ENCODE data around the gene LGMN. TPM values are rescaled to one million over a fixed set of nuclear protein-coding genes. Genes with fewer than 3 reads are reported as not detected.

LGMN gene
- total and polyA plus RNA-seq, 2 of the 13 experiments (the other 11 are each of a cell fraction or from before 2014, with no cell fraction given) = 28.9 to 76.4 TPM

- 0 out of 2 replicates have a peak, but pooled peaks have one; percentile 56 for TF ChIP-seq ZHX2 (IDR thresholded peaks at IDR 0.05; ENCODE audit: low read depth)
- TF ChIP-seq ZHX2 (CRISPR knock-in tag; IDR thresholded peaks at IDR 0.05; ENCODE audit: borderline replicate concordance) = no peak
- no peak for TF ChIP-seq ZNF850 (CRISPR knock-in tag; conservative IDR thresholded peaks at IDR 0.05)
- no peak for TF ChIP-seq RCOR2 (CRISPR knock-in tag; IDR thresholded peaks at IDR 0.05)
- 0 out of 2 replicates have a peak, but pooled peaks have one; percentile 31 for TF ChIP-seq RARA (CRISPR knock-in tag; IDR thresholded peaks at IDR 0.05)
- peak; percentile 91 for TF ChIP-seq POLR2AphosphoS5 (IDR thresholded peaks at IDR 0.05; ENCODE audit: low read depth, low read length)
- TF ChIP-seq NRL (CRISPR knock-in tag; IDR thresholded peaks at IDR 0.05; ENCODE audit: borderline replicate concordance) = no peak; the same call in 1 of the 2 replicates
- TF ChIP-seq TOPORS (CRISPR knock-in tag; IDR thresholded peaks at IDR 0.05) = no peak
- TF ChIP-seq ZSCAN5A (CRISPR knock-in tag; IDR thresholded peaks at IDR 0.05; ENCODE audit: borderline replicate concordance) = no peak
- TF ChIP-seq CENPX (CRISPR knock-in tag; IDR thresholded peaks at IDR 0.05) = no peak
- TF ChIP-seq FOXK2 (IDR thresholded peaks at IDR 0.05) = no peak
- no peak for TF ChIP-seq JDP2 (CRISPR knock-in tag; IDR thresholded peaks at IDR 0.05; ENCODE audit: borderline replicate concordance)
- peak; percentile 72; the same call in 1 of the 2 replicates for TF ChIP-seq ZNF235 (CRISPR knock-in tag; IDR thresholded peaks at IDR 0.05; ENCODE audit: borderline replicate concordance)
- TF ChIP-seq DNMT1 (CRISPR knock-in tag; IDR thresholded peaks at IDR 0.05) = peak; percentile 87
- peak; percentile 85 for TF ChIP-seq IKZF4 (CRISPR knock-in tag; IDR thresholded peaks at IDR 0.05; ENCODE audit: borderline replicate concordance, low read depth, not compliant biosample characterization)
- peak; percentile 57; the same call in 1 of the 2 replicates for TF ChIP-seq ZFP36L1 (CRISPR knock-in tag; IDR thresholded peaks at IDR 0.05)
- TF ChIP-seq ADNP (CRISPR knock-in tag; IDR thresholded peaks at IDR 0.05) = no peak
- peak; percentile 72; the same call in 1 of the 2 replicates for TF ChIP-seq SMAD1 (CRISPR knock-in tag; IDR thresholded peaks at IDR 0.05; ENCODE audit: borderline replicate concordance, low read depth)
- peak; percentile 89 for TF ChIP-seq MAX (IDR thresholded peaks at IDR 0.05)
- TF ChIP-seq ZNF124 (CRISPR knock-in tag; IDR thresholded peaks at IDR 0.05) = peak; percentile 77; the same call in 1 of the 2 replicates
- TF ChIP-seq NR2C2 (CRISPR knock-in tag; IDR thresholded peaks at IDR 0.05; ENCODE audit: borderline replicate concordance) = peak; percentile 65; the same call in 1 of the 2 replicates
- TF ChIP-seq THAP7 (CRISPR knock-in tag; IDR thresholded peaks at IDR 0.05) = no peak
These were observed at the start of gene LGMN (continued) for GRCh38 chr14:92748259-92749016.
